HCT116 (cell line): ENCODE data around the gene GLMP.

Source experiments
- ATF3 ChIP-seq: IDR thresholded peaks from 2 replicates; pipeline ENCODE4 v1.6.1; 2012
- CTCF ChIP-seq, 3 experiments: fragments of 200-600 bp in 1 of 3; sonication (generic) in 1 of 3; IDR thresholded peaks in 2 of 3; conservative IDR thresholded peaks in 1 of 3; 2 replicates each; pipeline ENCODE4 v1.5.1; 2012 to 2017; ENCODE audit warnings: low read depth in 2 of 3, low read length in 2 of 3, antibody characterized with exemption in 1 of 3, borderline replicate concordance in 1 of 3, control low read depth in 1 of 3, mild to moderate bottlenecking in 1 of 3, mixed read lengths in 1 of 3, mixed run types in 1 of 3, moderate library complexity in 1 of 3; ENCODE audit not compliant: insufficient read depth in 1 of 3
- EZH2phosphoT487 ChIP-seq: fragments of 200-600 bp; IDR thresholded peaks from 2 replicates; pipeline ENCODE4 v1.6.1; 2018; ENCODE audit warnings: antibody characterized with exemption, borderline replicate concordance
- POLR2A ChIP-seq: IDR thresholded peaks from 2 replicates; pipeline ENCODE4 v1.7.0; 2011; ENCODE audit warnings: borderline replicate concordance; ENCODE audit not compliant: insufficient read depth, insufficient read length; ENCODE audit errors: extremely low read depth
- RAD21 ChIP-seq: IDR thresholded peaks from 2 replicates; pipeline ENCODE4 v1.6.1; 2012; ENCODE audit warnings: low read depth, mild to moderate bottlenecking
- YY1 ChIP-seq: IDR thresholded peaks from 2 replicates; pipeline ENCODE4 v1.6.1; 2011; ENCODE audit warnings: low read length, low read depth, moderate library complexity, mild to moderate bottlenecking; ENCODE audit not compliant: insufficient replicate concordance; ENCODE audit errors: extremely low read depth

GRCh38 chr1:156251527-156251926 lies 44.0 kb downstream of the GLMP start:
- TF ChIP-seq CTCF (IDR thresholded peaks at IDR 0.05 in 2 of 3, conservative IDR thresholded peaks at IDR 0.05 in 1 of 3; ENCODE audit: borderline replicate concordance in 1 of 3, insufficient read depth in 1 of 3, low read depth in 2 of 3, low read length in 2 of 3) (no peak), ATF3 (no peak), EZH2phosphoT487 (no peak), YY1 (no peak), RAD21 (no peak), POLR2A (no peak)
